22Rv1 (cell line): Measurements from ENCODE around the gene TRDN.

ENCODE experiments used
- H3K27ac ChIP-seq: fragments of 450-650 bp; 2 replicates; pipeline ENCODE4 v1.5.1; 2017
- ZFX ChIP-seq: fragments of 450-650 bp; IDR thresholded peaks from 2 replicates; pipeline ENCODE4 v1.6.1; 2017; ENCODE audit warnings: antibody characterized with exemption, borderline replicate concordance
- TF ChIP-seq, protein P1 (sequence below): fragments of 450-650 bp; IDR thresholded peaks from 2 replicates; pipeline ENCODE4 v1.5.1; 2017; ENCODE audit warnings: mild to moderate bottlenecking

TRDN gene

DNA sequence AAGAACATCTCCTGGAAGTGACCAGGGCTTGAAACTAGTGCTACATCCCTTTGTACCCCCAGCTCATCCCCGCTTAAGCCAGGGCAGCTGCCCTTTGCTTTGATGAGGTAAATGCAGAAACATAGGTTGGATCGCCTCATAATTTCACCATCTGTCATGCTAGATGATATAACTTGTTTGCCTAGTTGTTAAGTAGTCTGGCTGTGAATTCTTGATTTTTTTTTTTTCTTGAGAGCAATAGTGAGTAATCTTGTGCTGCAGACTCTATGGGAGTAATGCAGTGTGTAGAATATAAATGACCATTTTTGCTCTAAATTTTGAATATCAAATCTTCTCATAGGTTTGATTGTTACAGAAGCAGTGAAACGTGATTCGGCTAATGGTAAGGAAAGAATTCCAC lies 4.1 kb downstream of the TRDN start:
- no peak for TF ChIP-seq ZFX
- TF ChIP-seq, protein P1, sequence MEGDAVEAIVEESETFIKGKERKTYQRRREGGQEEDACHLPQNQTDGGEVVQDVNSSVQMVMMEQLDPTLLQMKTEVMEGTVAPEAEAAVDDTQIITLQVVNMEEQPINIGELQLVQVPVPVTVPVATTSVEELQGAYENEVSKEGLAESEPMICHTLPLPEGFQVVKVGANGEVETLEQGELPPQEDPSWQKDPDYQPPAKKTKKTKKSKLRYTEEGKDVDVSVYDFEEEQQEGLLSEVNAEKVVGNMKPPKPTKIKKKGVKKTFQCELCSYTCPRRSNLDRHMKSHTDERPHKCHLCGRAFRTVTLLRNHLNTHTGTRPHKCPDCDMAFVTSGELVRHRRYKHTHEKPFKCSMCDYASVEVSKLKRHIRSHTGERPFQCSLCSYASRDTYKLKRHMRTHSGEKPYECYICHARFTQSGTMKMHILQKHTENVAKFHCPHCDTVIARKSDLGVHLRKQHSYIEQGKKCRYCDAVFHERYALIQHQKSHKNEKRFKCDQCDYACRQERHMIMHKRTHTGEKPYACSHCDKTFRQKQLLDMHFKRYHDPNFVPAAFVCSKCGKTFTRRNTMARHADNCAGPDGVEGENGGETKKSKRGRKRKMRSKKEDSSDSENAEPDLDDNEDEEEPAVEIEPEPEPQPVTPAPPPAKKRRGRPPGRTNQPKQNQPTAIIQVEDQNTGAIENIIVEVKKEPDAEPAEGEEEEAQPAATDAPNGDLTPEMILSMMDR: no peak

DNA sequence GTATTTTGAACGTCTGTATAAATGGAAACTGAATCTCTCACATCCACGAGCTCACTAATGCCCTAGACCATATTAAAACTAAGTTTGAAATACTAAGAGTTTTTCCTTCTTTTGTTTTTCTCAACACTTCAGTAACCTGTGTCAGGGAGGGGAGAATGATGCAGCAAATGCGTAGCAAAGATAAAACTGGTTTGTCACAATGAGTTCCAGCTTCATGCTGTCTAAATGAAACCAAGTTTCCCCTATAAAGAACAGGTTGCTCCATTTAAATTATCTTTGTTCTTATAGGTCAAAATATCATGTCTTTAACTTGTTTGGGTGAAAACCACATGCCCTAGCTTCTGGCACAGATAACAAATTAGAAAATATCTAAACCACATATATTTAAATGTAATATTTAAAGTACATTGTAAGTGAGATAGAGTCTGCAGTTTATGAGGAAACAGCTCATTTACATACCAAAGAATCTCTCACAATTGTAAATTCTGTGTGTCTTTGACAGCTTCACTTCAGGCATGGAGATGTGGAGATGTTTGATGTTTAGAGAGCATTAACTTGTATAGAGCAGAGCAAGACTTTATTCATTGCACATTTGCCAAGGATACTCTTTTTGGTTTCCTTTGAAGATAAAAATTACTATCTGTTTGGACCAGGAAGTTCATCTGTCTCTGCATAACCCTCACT lies 7.3 kb downstream of the TRDN start:
- H3K27ac ChIP-seq: no peak overlapping the region
- TF ChIP-seq ZFX: no peak
- TF ChIP-seq, protein P1: no peak

More for the DNA sequence above, 4.1 kb downstream of the TRDN start:
- no peak overlapping the region for H3K27ac ChIP-seq

DNA sequence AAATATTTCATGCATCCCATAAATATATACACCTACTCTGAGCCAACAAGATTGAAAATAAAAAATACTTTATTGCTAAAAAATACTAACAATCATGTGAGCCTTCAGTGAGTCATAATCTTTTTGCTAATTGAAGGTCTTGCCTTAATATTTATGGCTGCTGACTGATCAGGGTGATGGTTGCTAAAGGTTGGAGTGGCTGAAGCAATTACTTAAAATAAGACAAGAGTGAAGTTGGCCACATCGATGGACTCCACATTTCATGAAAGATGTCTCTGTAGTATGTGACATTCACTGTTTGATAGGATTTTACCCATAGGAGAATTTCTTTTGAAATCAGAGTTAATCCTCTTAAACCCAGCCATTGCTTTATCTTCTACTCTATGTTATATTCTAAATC lies 11.1 kb downstream of the TRDN start:
- TF ChIP-seq ZFX: no peak
- TF ChIP-seq, protein P1: no peak
- H3K27ac ChIP-seq: no peak overlapping the region

DNA sequence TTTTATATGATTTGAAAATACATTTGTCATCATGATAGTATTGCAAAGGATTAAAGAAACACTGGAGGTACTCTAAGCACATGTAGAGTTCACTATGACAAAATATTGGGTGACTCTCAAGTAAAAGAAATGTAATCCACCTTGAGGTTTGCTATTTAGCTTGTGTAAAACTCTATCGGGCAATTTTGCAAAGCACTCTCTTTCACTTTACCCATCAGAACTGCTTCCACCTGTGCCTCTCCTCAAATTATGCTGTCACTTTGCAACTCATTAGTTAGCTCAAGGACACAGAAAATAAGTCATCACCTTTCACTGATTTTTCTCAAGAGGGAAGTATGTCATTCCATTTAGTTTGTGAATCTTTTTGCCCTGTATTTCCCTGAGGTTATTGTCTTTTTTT lies 14.0 kb downstream of the TRDN start:
- no peak overlapping the region for H3K27ac ChIP-seq
- TF ChIP-seq ZFX: no peak
- TF ChIP-seq, protein P1: no peak

DNA sequence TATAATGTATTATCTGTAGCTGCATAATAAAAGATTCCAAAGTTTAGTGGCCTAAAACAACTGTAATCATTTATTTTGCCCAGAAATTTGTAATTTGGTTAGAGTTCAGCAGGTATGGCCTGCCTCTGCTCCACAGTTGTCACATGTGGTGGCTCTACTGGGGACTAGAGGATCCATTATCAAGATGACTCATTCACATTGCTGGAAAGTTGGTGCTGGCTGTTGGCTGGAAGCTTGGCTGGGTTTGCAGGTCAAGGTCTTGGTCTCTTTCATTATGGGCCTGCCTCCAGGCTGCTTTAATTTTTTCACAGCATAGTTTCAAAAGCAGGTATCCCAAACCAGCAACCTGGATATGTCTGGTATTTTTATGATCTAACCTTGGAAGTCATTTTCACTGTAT lies 17.6 kb downstream of the TRDN start:
- TF ChIP-seq ZFX: no peak
- TF ChIP-seq, protein P1: no peak
- H3K27ac ChIP-seq: no peak overlapping the region

DNA sequence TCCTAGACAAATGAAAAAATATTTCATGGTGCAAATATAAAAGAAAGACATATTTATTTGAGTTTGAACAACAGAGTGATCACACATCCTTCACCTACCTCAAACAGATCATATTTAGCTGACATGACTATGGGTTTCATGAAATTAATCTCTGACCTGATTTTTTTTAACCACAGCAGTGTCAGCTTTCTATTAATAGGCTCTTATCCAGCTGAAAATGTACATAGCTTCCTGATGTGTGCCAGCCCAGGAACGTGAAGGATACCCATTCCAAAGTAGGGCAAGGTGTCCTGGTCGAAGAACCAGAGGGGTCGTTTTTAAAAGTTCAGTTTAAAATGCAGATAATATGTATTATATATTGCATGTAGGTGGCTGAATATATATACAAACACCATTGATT lies 19.8 kb downstream of the TRDN start:
- TF ChIP-seq, protein P1: no peak
- no peak for TF ChIP-seq ZFX
- no peak overlapping the region for H3K27ac ChIP-seq

DNA sequence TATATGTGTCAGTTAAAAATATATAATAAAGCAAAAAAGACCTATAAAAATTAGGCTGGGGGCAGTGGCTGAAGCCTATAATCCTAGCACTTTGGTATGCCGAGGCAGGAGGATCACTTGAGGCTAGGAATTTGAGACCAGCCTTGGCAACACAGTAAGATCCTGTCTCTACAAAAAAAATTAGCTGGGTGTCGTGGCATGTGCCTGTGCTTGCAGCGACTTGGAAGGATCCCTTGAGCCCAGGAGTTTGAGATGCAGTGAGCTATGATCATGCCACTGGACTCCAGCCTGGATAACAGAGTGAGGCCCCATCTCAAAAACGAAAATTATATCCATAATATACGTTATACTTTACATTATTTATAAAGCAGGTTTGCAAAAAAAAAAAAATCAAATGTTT lies 20.7 kb downstream of the TRDN start:
- no peak for TF ChIP-seq ZFX
- TF ChIP-seq, protein P1: no peak
- H3K27ac ChIP-seq: no peak overlapping the region
